ENCODE results near the gene RNU6-9.
A peak's percentile ranks its signal among the peaks of the same experiment; 100 is the strongest.

Gene RNU6-9

DNA sequence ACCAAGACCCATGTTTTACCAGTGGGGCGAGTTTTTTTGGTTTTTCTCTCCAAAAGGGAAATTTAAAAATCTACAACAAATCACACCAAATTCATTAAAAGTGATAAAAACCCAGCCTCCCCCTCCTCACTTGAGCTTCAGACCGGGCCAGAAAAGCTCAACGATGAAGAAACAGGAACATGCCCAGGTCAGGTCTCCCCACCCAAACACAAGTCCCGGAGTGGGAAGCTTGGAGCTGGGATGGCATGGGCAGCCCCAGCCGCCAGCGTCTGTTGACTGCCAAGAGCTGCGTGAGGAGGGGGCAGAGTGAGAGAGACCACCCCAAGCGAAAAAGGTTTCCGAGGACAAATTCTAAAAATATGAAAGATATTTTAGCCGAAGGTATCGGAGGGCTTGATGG lies 3.7 kb downstream of the RNU6-9 start:
- H3K4me3 ChIP-seq (ENCODE audit: low read depth, low read length) = no peak overlapping the region

DNA sequence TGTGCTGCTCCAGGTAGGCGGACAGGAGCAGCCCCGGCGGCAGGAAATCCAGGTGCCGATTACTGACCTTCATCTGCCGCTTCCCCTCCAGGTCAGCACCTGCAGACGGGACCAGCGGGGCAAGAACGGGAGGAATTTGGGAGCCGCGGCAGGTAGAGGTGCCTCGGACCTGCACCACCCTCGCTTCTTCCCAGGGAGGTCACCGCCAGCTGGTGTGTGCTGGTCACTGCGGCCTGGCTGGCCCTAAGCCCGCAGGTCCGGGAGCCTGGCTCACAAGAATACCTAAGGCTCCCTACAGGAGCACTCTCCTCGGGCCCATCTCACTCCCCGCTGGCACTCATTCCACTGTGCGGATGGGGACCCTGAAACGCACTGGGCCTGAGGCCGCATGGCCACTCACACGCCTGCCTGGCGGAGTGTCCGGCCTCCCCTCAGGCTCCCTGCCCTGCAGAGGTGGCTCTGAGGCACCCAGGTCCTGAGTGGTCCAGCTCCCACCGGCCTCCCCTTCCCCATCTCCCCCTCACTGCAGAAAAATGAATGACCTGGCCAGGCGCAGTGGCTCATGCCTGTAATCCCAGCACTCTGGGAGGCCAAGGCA lies 4.3 kb downstream of the RNU6-9 start:
- no peak overlapping the region for H3K4me3 ChIP-seq (ENCODE audit: low read depth, low read length)

DNA sequence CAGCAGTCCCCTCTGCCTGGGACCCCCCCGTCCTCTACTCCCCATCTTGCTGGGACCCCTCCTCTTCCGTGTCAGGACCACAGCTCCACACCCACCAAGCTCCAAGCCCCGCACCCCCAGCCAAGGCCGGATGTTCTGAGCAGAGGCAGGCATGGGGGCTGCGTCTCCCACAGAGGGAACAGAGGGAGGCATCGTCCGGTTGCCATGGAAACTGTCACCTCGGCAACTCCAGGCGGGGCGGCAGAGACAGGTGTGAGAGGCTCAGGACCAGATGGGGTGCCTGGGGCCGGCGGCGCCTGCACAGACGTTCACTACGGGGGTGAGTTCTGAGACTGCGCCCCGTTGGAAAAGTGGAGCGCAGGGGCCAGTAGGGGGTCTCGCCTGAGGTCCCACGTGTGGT lies 5.4 kb downstream of the RNU6-9 start:
- no peak overlapping the region for H3K4me3 ChIP-seq (ENCODE audit: low read depth, low read length)

DNA sequence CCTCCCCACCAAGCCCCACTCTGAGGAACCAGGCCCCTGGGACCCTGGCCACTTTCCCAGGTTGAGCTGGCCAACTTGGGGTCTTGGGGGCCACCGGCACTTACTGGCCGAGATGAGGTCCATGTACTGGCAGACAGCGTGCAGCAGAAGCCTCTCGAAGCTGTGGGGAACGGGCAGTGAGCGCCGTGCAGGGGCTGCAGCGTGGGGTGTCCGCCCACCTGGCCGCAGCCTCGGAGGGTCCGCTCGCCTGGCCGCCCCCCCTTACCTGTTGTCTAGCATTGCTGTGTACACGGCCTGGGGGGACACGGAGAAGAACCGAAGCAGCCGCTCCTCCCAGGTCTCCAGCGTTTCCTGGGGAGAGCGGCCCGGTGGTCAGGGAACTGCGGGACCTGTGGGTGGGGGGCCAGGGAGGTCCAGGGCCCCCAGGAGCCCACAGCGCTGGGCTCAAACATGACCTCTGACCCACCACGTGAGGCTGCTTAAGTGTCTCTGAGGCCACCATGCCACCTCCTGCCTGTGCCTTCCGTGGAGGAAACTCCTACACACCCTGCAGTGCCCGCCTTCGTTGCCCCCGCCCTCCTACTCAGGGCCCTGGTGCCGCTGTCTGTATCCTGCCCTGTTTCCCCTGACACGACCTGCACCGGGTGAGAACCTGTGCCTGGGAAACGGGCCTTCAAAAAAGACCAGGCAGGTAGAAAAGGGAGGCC lies 6.2 kb downstream of the RNU6-9 start:
- H3K4me3 ChIP-seq (ENCODE audit: low read depth, low read length) = no peak overlapping the region

DNA sequence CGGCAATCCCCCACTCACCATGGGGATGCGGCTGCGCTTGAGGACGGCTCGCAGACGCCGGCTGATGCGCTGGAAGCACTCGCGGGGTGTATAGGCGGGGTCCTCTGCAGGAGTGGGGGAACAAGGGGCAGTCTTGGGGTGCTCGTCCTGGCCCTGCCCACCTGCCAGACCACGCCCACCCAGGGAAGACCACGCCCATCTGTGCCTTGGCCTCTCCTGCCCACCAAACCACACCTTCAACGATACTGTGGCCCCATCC lies 6.7 kb downstream of the RNU6-9 start:
- H3K4me3 ChIP-seq (ENCODE audit: low read depth, low read length) = no peak overlapping the region

DNA sequence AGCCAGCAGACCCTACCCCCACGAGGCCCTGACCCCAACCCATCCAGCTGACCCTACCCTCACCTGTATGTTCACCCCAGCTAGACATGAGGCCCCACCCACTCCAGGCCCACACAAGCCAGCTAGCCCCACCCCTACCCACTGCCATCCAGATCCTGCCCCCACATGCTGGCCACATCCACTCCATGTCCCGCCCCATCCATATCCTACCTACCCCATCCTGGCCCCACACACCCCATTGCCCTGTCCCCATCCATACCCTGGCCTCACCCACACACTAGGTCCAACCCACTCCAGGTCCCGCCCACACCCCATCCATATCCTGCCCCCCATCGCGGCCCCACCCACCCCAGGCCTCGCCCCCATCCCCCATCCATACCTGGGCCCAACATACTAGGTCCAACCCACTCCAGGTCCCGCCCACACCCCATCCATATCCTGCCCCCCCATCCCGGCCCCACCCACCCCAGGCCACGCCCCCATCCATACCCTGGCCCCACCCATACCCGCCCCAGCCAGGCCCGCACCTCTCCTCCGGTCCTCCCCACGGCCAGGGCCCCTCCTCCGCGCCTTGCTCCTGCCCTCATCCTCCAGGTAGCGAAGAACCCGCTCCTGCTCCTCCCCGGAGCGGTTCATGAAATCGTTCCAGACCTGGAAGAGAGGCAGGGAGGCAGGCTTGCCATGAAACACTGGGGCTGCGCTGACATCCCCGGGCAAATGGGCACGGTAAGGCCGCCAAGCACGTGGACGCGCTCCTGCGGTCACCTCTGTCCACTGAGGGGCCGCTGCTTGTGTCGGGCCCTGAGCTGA lies 7.2 kb downstream of the RNU6-9 start:
- H3K4me3 ChIP-seq (ENCODE audit: low read depth, low read length) = no peak overlapping the region

DNA sequence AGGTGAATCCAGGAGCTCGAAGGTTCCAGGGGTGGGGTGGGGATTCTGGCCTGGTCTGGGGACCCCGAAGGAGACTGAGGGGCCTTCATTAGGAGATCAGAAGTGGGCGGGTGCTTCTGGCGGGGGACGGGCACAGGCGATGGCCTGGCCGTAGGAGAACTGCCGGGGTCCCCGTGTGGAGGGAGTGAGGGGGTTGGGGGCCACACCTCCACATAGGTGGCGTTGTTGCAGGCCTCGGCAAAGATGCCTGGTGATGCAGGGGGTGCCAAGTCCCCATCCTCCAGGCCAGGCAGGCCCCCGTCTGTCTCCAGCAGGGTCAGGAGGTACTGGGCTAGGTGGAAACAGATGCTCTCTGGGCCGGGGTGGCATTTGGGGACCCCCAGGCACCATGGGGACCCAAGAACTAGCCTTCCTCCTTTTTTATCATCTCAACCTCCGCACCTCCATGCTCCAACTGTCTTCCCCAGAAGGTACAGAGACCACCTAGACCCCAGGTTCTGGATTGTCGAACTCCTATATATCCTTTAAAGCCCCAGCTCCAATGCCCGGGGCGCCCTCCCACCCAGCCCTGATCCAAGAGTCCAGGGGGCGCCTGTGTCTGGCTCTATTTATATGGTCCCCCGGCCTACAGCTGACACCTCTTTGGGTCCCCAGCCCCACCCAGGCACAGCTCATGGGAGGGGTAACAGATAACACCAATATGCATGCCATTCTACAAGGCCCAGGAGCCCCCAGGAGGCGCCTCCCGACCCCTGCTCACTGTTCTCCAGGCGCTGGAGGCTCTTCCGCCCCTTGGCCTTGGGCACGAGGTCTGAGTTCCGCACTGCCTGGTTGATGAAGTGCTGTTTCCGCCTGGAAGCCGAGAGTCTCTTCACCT lies 8.2 kb downstream of the RNU6-9 start:
- no peak overlapping the region for H3K4me3 ChIP-seq (ENCODE audit: low read depth, low read length)

DNA sequence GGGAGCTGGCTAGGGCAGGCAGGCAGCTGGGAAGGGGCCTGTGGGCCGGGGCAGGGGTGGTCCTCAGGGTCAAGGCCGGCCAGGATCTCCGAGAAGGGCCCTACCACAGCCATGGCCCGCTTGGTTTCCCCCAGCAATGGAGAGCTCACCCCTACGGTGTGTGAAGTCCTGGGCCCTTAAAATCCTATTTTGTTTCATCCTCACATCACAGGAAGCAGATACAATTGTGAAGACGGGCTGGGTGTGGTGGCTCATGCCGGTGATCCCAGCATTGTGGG lies 8.7 kb downstream of the RNU6-9 start:
- H3K4me3 ChIP-seq (ENCODE audit: low read depth, low read length) = no peak overlapping the region

DNA sequence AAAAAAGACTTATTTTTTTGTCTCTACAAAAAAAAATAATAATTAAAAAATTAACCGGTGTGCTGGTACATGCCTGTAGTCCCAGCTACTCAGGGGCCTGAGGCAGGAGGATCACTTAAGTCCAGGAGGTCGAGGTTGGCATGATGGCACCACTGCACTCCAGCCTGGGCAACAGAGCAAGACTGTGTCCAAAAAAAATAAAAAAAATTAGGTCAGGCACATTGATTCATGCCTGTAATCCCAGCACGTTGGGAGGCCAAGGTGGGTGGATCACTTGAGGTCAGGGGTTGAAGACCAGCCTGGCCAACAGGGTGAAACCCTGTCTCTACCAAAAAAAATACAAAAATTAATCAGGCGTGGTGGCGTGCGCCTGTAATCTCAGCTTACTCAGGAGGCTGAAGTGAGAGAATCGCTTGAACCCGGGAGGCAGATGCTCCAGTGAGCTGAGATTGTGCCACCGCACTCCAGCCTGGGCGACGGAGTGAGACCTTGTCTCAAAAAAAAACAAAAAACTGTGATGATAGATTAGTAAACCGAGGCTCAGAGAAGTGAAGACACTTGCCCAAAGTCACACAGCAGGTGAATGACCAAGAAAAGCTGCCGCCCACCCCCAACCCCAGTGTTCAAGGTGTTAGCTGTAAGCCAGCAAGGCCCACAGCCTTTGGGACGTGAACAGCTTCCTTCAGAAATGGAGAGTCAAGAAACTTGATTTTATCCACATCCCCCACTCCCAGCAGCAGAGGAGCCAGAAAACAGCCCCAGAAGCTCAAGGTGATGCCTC lies 9.4 kb downstream of the RNU6-9 start:
- H3K4me3 ChIP-seq (ENCODE audit: low read depth, low read length) = no peak overlapping the region

DNA sequence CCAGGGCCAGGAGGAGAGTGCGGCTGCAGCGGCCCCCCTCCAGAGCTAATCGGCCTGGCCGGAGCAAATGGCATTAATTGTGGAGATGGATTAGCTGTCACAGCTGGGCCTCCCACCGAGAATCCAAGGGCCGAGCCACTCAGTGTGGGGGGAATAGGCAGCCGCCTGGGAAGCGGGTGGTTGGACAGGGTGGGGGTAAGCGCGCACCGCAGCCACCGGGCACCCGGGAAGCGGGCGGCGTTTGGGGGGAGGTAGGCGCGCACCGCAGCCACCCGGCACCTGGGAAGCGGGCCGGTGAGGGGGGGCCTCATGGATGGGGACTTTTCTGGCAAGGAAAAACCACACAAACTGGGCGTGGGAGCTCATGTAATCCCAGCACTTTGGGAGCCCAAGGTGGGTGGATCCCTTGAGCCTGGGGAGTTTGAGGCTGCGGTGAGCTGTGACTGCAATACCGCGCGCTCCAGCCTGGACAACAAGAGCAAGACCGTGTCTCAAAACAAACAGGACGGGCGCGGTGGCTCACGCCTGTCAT lies 10.0 kb downstream of the RNU6-9 start:
- no peak overlapping the region for H3K4me3 ChIP-seq (ENCODE audit: low read depth, low read length)

DNA sequence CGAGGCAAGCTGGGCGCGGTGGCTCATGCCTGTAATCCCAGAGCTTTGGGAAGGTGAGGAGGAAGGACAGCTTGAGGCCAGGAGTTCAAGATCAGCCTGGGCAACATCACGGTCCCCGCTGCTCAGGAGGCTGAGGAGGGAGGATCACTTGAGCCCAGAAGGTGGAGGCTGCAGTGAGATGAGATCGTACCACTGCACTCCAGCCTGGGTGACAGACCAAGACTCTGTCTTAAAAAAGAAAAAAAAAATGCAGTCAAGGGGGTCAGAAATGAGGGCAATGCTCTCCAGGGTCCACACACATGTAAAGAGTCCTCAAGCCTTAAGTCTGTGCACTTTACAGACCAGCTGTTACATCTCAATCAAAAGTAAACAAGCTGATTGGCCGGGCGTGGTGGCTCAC lies 11.3 kb downstream of the RNU6-9 start:
- H3K4me3 ChIP-seq (ENCODE audit: low read depth, low read length) = no peak overlapping the region

DNA sequence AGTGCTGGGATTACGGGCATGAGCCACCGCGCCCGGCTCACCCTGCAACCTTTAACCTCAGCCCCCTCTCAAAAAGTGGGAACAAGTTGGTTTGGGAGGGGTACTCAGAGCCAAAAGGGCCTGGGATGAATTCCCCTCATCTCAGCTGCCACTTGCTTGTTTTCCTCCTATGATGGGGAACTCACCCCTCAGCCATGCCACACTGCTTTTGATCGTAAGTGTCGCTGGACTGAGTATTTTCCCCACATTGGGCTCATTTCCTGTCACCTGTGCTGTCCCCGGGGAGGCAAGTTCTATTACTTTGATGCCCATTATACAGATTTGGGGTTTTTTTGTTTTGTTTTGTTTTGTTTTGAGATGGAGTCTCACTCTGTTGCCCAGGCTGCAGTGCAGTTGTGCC lies 13.2 kb downstream of the RNU6-9 start:
- H3K4me3 ChIP-seq (ENCODE audit: low read depth, low read length) = no peak overlapping the region

DNA sequence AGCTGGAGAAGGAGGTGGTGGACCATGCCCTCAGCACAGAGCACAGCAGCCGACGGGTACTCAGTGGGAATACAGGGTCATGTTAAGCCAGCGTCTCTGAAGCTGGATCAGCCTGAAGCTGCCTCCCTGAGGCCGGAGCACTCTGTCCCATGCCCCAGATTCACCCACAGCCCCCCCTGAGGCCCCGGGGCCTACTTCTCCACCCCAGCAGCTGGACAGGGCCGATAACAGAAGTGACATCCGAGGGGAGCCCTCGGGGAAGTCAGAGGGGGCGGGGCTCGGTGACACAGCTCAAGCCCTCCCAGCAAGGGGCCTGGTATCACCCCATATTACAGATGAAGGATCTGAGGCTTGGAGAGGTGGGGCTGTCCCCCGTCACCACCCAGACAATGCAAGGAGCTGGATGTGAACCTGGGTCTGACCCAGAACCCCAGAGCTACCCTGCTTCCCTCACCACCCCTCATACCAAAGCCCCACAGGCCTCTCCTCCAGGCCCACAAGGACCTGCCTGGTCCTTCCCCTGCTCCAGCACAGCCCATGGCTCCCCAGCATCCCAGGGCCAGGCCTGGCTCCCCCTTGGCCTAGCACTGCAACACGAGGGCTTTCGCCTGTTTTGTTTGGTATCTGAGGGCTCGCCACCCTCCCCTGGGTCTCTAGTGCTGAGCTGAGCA lies 14.0 kb downstream of the RNU6-9 start:
- no peak overlapping the region for H3K4me3 ChIP-seq (ENCODE audit: low read depth, low read length)

DNA sequence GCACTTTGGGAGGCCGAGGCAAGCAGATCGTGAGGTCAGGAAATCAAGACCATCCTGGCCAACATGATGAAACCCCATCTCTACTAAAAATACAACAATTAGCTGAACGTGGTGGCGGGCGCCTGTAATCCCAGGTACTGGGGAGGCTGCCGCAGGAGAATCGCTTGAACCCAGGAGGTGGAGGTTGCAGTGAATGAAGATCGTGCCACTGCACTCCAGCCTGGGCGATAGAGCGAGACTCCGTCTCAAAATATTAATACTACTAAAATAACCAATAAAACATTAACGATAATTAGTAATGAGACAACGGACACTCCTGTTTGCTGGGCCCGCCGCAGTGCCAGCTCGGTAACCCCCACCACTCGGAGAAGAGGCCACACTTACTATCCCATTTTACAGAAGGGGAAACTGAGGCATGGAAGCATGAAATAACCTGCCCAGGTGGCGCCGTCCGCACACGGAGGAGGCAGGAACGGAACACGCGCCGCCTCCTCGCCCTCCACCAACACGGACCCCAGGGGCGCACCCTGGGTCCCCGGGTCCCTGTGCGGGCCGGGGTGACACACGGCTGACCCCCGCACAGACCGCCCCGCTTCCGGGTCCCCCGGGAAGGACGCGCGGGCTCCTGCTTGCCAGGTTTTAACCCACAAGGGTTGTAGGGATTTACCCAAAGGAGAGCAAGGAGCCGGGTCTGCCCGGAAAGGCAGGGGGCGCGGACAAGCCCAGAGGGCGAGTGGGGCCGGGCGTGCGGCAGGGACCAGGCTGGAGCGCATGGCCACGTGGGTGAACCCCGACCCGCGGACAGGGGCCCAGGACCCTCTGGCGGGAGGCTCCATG lies 18.1 kb downstream of the RNU6-9 start:
- H3K4me3 ChIP-seq (ENCODE audit: low read depth, low read length) = no peak overlapping the region

DNA sequence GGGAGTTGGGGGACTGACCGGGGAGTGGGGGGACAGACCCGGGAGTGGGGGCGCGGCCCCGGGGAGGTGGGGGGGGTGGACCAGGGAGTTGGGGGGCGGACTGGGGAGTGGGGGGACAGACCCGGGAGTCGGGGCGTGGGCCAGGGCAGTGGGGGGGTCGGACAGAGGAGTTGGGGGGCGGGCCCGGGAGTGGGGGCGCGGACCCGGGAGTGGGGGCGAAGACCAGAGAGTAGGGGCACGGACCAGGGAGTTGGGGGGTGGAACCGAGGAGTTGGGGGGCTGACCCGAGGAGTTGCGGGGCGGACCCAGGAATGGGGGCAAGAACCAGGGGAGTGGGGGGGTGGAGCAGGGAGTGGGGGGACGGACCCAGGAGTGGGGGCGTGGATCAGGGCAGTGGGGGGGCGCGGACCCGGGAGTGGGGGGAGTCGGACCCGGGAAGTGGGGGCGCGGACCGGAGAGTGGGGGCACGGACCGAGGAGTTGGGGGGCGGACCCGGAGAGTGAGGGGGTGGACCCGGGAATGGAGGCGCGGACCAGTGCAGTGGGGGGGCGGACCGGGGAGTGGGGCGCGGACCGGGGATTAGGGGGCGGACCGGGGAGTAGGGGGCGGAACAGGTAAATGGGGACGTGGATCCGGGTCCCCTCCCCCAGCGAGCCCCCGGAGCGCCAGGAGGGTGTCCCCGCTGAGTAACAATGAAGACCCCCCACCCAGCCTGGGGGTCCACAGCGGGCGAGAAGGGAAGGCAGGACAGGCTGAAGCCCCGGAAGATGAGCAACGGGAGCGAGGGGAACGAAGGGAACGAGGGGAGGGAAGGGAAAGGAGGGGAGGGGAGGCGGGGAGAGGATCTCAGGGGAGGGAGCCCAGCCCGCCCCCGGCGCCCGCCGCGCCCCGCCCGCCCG lies 19.1 kb downstream of the RNU6-9 start:
- H3K4me3 ChIP-seq (ENCODE audit: low read depth, low read length) = peak overlapping the region; percentile 67

DNA sequence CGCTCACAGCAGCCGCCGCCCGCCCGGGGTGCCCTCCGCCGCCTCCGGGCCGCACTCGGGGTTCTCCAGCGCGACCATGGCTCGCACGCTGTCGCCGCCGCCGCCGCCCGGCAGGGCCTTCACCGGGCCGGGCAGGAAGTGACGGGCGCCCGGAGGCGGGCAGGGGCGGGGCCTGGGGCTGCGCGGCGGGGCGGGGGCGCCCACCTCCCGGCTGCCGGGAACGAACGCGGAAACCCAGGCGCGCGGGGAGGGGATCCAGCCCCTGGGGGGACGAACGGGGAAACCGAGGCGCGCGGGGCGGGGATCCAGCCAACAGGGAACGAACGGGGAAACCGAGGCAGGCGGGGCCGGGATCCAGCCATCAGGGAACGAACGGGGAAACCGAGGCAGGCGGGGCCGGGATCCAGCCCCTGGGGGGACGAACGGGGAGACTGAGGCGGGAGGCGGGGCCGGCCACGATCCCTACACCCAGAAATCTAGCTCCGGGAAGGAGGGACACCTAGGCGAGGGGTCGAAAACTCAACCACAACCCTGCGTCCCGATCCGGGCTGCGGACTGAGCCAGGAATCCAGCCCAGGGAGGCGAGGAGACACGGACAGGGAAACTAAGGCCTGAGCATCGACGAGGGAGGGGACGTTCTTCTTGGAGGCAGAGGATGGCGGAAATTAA lies 19.9 kb downstream of the RNU6-9 start, which contains the start of gene R3HDM4:
R3HDM4 (minus strand) TSS at position 140 of the 669 bp plus-strand sequence; CDS start at position 78, 62 bp downstream.
- peak within 1 kb of the TSS; percentile 67 for H3K4me3 ChIP-seq (ENCODE audit: low read depth, low read length)

DNA sequence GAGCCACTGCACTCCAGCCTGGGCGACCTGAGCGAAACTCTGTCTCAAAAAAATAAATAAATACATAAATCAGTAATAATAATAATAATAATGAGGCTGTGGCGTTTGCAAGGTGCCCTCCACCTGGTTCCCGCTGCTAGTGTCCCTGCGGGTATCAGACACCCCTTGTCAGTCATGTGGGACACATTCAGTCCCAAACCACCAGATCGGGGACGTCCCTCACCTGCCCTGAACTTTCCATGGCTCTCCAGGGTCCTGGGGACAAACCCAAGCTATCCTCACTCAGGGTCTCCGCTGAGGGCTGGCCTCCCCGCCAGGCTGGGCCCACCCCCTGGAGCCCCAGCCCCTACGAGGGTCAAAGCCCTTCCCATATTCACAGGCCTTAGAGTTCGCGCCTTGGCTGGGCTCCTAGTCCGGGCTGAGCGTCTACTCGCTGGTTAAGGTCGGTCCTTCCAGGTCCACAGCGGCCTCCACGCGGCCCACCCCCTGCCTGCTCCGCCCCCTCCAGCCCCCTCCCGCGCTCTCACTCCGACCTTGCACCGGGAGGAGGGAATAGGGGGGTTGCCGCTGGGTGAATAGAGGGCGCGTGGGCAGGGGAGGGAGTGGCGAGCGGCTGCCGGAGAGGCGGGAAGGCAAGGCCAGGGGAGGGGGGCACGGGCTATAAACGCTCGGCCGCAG lies 23.5 kb downstream of the RNU6-9 start:
- peak overlapping the region; percentile 57 for H3K4me3 ChIP-seq (ENCODE audit: low read depth, low read length)
